ENCODE measurements around the gene NME3.

NME3 gene

DNA sequence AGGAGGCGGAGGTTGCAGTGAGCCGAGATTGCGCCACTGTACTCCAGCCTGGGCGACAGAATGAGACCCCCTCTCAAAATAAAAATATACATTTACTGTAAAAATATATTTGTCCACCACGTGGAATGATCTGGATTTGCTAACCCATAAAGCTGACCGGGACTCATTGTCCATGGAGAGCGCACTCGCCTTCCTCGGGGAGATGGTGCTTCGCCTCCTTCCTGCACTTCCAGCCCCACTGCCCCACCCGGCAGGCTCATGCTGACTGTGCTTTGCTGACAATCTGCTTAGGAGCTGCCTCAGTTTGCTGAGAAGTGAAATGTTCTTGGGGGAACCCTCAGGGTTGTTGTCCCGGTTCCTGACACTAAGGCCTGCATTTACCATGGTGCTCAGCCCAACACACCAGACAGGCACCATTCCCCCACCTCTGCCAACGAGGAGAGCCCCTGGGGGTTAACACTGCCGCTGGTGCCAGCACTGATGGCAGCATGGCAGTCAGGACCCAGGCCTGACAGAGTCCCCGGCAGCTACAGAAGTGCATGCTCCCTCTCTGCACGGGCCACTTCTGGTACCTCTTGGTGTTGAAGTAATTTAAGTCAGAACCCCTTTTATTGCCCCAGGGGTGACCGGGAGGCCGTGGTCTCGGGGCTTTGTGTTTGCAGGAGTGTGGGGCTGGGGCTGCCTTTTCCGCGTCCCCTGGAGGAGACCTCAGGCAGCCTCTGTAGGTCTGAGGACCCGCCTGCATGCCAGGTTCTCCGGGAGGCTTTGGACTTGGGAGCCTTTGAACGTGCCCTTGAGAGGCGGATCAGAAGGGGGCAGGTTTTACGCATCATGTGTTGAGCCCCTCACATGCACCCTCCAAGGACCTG lies 13.9 kb upstream of the NME3 start:
- TF ChIP-seq ZFX (IDR thresholded peaks at IDR 0.05), result no peak
- TF ChIP-seq, protein P1, sequence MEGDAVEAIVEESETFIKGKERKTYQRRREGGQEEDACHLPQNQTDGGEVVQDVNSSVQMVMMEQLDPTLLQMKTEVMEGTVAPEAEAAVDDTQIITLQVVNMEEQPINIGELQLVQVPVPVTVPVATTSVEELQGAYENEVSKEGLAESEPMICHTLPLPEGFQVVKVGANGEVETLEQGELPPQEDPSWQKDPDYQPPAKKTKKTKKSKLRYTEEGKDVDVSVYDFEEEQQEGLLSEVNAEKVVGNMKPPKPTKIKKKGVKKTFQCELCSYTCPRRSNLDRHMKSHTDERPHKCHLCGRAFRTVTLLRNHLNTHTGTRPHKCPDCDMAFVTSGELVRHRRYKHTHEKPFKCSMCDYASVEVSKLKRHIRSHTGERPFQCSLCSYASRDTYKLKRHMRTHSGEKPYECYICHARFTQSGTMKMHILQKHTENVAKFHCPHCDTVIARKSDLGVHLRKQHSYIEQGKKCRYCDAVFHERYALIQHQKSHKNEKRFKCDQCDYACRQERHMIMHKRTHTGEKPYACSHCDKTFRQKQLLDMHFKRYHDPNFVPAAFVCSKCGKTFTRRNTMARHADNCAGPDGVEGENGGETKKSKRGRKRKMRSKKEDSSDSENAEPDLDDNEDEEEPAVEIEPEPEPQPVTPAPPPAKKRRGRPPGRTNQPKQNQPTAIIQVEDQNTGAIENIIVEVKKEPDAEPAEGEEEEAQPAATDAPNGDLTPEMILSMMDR (conservative IDR thresholded peaks at IDR 0.05), result no peak

DNA sequence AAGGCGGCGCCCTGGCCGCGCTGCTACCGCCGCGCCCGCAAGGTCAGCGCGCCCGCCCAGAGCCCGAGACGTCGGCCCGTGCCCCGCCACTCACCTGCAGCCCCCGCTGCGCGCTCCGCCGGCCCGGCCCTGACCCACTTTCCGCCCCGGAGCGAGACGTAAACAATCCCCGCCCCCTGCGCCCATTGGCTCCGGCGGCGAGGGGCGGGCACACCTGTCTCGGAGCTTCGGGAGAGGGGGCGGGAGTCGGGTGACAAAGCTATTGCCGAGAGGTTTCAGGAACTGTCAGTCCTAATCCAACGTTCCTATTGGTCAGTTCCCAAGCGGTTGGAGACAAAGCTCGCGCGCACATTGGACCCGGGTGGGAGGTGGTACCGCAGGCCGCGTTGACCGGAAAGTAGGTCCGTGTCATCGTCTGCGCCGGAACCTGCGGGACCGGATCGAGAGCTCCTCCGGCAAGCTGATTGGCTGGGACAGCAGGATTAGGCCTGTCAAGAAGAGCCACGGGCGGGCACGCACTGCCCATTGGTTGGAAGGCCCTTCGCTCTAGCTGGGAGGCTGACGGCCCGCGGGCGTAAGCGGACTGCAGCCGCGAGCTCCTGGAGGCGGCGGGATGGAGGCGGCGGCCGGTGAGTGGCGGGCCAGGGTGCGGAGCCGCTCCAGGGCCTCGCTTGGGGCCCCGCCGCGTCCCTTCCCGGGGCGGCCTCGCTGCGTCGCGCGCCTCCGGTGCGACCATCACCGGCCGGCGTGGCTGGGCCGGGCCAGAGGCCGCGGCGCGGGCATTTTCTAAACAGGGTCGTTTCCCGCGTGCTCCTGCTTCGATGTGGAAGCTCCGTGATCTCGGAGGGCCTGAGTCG lies 11.3 kb upstream of the NME3 start, which contains the start of the genes NUBP2 and SPSB3:
Gene NUBP2, plus strand, starts transcription at position 553 of the 857 bp plus-strand sequence. Its CDS starts 61 bp downstream, at position 614.
Gene SPSB3, minus strand, starts transcription at position 164 of the 857 bp plus-strand sequence. CDS start 1,088 bp downstream, outside the sequence.
- peak within 1 kb of the TSS; percentile 81 for H3K27ac ChIP-seq
- peak; percentile 55; the same call in 1 of the 2 replicates for TF ChIP-seq ZFX (IDR thresholded peaks at IDR 0.05)
- TF ChIP-seq, protein P1 (conservative IDR thresholded peaks at IDR 0.05), result no peak

More for the DNA sequence above, 13.9 kb upstream of the NME3 start:
- no peak overlapping the region for H3K27ac ChIP-seq

DNA sequence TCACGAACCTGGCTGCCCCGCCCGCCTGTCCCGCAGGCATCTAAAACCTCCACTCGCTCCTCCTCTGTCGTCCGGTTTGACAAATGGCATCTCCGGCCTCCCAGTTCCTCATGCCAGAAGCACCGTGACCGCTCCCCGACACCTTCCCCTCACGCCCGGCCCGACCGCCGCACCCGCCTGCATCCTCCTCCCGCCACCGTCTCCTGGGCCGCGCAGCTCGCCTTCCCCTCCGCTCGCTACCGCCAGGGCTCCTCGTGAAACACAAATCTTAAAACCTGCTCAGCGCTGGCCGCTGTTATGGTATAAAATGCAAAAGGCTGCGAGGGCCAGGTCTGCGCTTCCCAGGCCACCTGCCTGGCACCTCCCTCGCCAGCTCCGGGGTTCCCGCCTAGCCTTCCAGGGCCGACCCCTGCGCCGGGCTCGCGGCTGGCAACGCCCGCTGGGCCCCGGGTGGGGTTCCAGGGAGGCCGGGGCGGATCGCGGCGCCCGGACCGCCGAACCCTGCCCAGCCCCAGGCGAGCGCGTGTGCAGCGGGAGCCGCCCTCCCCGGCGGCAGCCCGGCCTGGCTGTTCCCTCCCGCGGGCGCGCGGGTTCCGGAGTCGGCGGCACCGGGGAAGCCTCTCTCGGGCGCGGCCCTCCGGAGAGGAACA lies 10.5 kb upstream of the NME3 start:
- peak; percentile 35; the same call in 1 of the 2 replicates for TF ChIP-seq ZFX (IDR thresholded peaks at IDR 0.05)
- TF ChIP-seq, protein P1 (conservative IDR thresholded peaks at IDR 0.05), result no peak; the same call in 1 of the 2 replicates

DNA sequence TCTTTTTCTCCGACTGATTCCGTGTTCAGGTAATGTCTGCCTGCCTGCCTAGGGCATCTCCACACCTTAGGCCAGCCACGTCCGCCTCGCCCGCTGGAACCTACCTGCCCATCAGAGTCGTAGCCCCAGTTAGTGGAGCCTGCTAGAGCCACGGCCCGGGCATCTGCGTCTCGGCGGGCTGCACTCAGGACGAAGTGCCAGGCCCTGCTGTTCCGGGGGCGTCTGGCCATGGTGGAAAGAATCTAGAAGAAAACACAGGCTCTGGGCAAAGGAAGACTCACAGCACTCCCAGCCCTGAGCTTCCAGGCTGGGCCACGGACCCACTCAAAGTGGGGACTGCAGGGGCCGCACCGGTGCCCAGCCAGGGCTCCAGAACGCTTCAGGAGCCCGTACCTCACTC lies 9.9 kb upstream of the NME3 start:
- peak overlapping the region; percentile 81 for H3K27ac ChIP-seq

More for the DNA sequence above, 10.5 kb upstream of the NME3 start:
- peak overlapping the region; percentile 81 for H3K27ac ChIP-seq

DNA sequence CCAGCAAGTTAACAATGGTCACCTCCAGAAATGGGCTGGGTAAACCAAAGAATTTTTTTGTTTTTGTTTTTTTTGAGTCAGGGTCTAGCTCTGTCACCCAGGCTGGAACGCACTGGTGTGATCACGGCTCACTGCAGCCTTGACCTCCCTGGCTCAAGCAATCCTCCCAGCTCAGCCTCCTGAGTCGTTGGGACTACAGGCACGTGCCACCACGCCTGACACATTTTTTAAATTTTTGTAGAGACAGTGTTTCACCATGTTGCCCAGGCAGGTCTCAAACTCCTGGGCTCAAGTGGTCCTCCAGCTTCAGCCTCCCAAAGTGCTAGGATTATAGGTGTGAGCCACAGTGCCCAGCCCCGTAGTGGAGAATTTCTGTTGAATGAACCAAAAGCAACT lies 9.3 kb upstream of the NME3 start:
- peak overlapping the region; percentile 81; the same call in 1 of the 2 replicates for H3K27ac ChIP-seq
- TF ChIP-seq ZFX (IDR thresholded peaks at IDR 0.05), result no peak
- TF ChIP-seq, protein P1 (conservative IDR thresholded peaks at IDR 0.05), result no peak

More for the DNA sequence above, 9.9 kb upstream of the NME3 start:
- TF ChIP-seq, protein P1 (conservative IDR thresholded peaks at IDR 0.05), result no peak
- TF ChIP-seq ZFX (IDR thresholded peaks at IDR 0.05), result no peak

DNA sequence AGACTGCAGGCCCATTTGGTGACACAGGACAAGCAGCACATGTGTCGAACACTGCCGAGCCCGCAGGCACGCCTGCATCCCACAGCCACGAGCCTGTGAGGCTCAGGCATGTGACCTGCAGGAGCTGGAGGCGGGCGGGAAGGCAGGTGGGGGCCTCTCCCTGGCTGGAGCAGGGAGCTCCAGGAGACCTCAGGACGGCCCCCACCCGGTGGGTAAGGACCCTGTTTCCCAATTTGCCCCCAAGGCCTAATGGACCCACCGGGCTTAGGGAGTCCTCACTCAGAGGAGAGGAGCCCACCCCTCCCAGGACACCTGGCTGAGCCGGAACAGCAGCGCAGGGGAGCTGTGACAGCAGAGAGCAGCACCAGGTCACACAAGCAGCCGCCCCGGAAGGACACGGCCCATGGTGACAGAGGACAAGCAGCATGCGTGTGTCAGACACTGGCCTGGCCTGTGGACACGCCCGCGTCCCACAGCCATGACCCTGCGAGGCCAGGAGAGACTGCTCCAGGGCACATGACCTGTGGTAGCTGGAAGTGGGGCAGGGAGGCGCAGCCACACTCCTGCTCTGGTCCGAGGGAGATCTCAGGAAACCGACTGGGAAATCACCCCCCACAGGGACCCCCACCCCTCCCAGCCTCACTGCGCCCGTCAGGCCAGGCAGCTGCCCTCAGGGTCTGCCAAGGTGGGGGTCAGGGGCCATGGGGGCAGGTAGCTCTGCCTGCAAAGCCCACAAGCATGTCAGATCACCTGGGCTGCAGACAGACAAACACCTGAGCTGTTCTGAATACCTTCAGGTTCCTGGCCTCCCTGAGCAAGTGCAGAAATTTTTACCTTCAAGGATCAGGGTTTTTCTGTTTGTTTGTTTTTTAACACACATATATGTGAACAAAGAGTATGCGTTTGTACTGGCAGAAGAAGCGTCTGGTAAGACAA lies 8.7 kb upstream of the NME3 start:
- H3K27ac ChIP-seq, result no peak overlapping the region
- no peak for TF ChIP-seq ZFX (IDR thresholded peaks at IDR 0.05)
- TF ChIP-seq, protein P1 (conservative IDR thresholded peaks at IDR 0.05), result no peak
